GM12891 (cell line): ENCODE data around the gene DYNC1I1.

Experiments
- PAX5 ChIP-seq: IDR thresholded peaks from 2 replicates; pipeline ENCODE4 v1.6.1; 2011; ENCODE audit warnings: low read length, moderate library complexity, mild to moderate bottlenecking; ENCODE audit not compliant: insufficient read depth, severe bottlenecking
- POLR2A ChIP-seq: IDR thresholded peaks from 2 replicates; pipeline ENCODE4 v1.6.1; 2011; ENCODE audit warnings: low read depth, low read length, control low read depth
- POLR2AphosphoS5 ChIP-seq: IDR thresholded peaks from 2 replicates; pipeline ENCODE4 v1.6.1; 2011; ENCODE audit warnings: low read depth, low read length, control low read depth
- SPI1 ChIP-seq: IDR thresholded peaks from 2 replicates; pipeline ENCODE4 v1.6.1; 2011; ENCODE audit warnings: low read depth, low read length, control low read depth
- TAF1 ChIP-seq: IDR thresholded peaks from 2 replicates; pipeline ENCODE4 v1.6.1; 2011; ENCODE audit warnings: low read depth, low read length, control low read depth

DNA sequence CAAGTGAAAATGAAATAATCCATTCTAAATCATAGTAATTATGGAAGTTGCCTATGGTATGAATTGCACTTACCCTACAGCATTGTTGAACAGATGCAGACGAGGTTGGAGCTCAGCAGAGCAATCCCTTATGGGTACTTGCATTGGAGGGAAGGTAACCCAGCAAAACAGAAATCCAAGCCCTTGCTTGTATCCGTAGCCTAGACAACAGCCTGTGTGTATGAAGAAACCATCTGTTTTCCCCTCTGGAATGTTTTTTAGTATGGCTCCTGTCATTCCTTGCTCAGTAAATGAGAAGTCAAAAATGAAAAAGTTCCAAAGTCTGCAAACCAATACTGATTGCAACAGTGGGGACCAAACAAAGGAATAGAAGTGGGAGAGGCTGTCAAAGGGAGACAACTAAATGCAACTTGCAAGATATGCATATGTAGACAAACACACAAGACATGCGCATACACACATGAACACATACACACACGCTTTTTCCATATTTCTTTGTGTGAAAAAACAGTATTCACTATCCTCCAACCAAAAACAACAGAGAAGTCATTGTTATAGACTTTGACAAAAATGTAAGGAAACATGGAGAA, 260.8 kb downstream of the DYNC1I1 start:
- TF ChIP-seq POLR2A, result no peak
- no peak for TF ChIP-seq POLR2AphosphoS5
- no peak for TF ChIP-seq TAF1
- TF ChIP-seq SPI1, result no peak
- no peak for TF ChIP-seq PAX5
